H1 (cell line): ENCODE data around the gene SCYL1. TPM values are rescaled to one million over a fixed set of nuclear protein-coding genes. Genes with fewer than 3 reads are reported as not detected.
"Not testable (repeated sequence)": the region's sequence is repeated elsewhere in the genome, so short reads cannot be mapped to it uniquely, and the experiment has no call there.

Source experiments
- CTCF ChIA-PET: fragments of 300-600 bp; sonication (Branson Sonifier 250); formaldehyde crosslinking; loops from one replicate; lab custom pipeline; 2021; ENCODE audit not compliant: partially characterized antibody; lab: Charles Lee
- POLR2A ChIA-PET: fragments of 300-600 bp; sonication (Branson Sonifier 250); formaldehyde crosslinking; loops from one replicate; lab custom pipeline; 2021; ENCODE audit warnings: inconsistent platforms; ENCODE audit not compliant: partially characterized antibody; lab: Charles Lee
- DNase-seq, 2 experiments: peaks; one replicate each; pipeline versions ENCODE4 v3.0.0 to v3.0.0-alpha.2; 2010 to 2022; ENCODE audit warnings: low spot score in 2 of 2, low read depth in 1 of 2, mixed read lengths in 1 of 2
- FAIRE-seq: peaks from 2 replicates; lab custom pipeline; 2011; peaks lifted over from hg19 to GRCh38; lab: Jason Lieb, UNC
- H2AFZ ChIP-seq: 2 replicates; pipeline ENCODE4 v1.8.1; 2012; ENCODE audit warnings: low read length, inconsistent platforms
- H2AK5ac ChIP-seq: 2 replicates; pipeline ENCODE4 v1.6.1; 2013; ENCODE audit warnings: low read depth, low read length
- H2BK120ac ChIP-seq: replicated peaks from 2 replicates; pipeline ENCODE3; 2013; ENCODE audit warnings: low read depth, low read length, inconsistent platforms
- H2BK12ac ChIP-seq: 2 replicates; pipeline ENCODE4 v1.6.1; 2013; ENCODE audit warnings: low read depth, low read length
- H2BK15ac ChIP-seq: 2 replicates; pipeline ENCODE4 v1.6.1; 2013; ENCODE audit warnings: low read length
- H2BK20ac ChIP-seq: 2 replicates; pipeline ENCODE4 v1.6.1; 2013; ENCODE audit warnings: low read length
- H2BK5ac ChIP-seq: 2 replicates; pipeline ENCODE4 v1.6.1; 2013; ENCODE audit warnings: low read depth, low read length
- H3K14ac ChIP-seq: 2 replicates; pipeline ENCODE4 v1.6.1; 2013; ENCODE audit warnings: inconsistent platforms; ENCODE audit not compliant: insufficient read length
- H3K18ac ChIP-seq: 2 replicates; pipeline ENCODE4 v1.6.1; 2013; ENCODE audit warnings: low read length; ENCODE audit errors: extremely low read depth
- H3K23ac ChIP-seq: 2 replicates; pipeline ENCODE4 v1.6.1; 2013; ENCODE audit warnings: inconsistent platforms; ENCODE audit not compliant: insufficient read length
- H3K23me2 ChIP-seq: 2 replicates; pipeline ENCODE4 v1.6.1; 2013; ENCODE audit warnings: low read depth, low read length
- H3K27ac ChIP-seq: 2 replicates; pipeline ENCODE4 v1.6.1; 2011; ENCODE audit warnings: low read depth, low read length, inconsistent platforms
- H3K27me3 ChIP-seq, 4 experiments: replicated peaks in 1 of 4; 1 replicate in 1 of 4; 2 replicates in 3 of 4; pipeline versions ENCODE4 v1.6.1 to v1.8.1; 2011 to 2013; ENCODE audit warnings: low read length in 3 of 4, mild to moderate bottlenecking in 3 of 4, inconsistent platforms in 2 of 4, mixed read lengths in 2 of 4, moderate library complexity in 1 of 4; ENCODE audit not compliant: control insufficient read depth in 3 of 4, insufficient read depth in 3 of 4; ENCODE audit errors: extremely low read depth in 1 of 4
- H3K36me3 ChIP-seq, 4 experiments: 2 replicates each; pipeline versions ENCODE4 v1.6.1 to v1.8.1; 2011 to 2013; ENCODE audit warnings: mild to moderate bottlenecking in 4 of 4, low read length in 3 of 4, moderate library complexity in 2 of 4, control low read depth in 1 of 4, inconsistent platforms in 1 of 4; ENCODE audit not compliant: insufficient read depth in 4 of 4, control insufficient read depth in 2 of 4
- H3K4ac ChIP-seq: replicated peaks from 2 replicates; pipeline ENCODE3; 2013; ENCODE audit warnings: low read length, low read depth, mixed read lengths, inconsistent platforms; ENCODE audit not compliant: insufficient read length
- H3K4me1 ChIP-seq, 4 experiments: replicated peaks in 1 of 4; 1 replicate in 1 of 4; 2 replicates in 3 of 4; pipeline versions ENCODE4 v1.6.1 to v1.8.1; 2011 to 2013; ENCODE audit warnings: low read length in 3 of 4, inconsistent platforms in 2 of 4, mixed read lengths in 1 of 4; ENCODE audit not compliant: insufficient read depth in 4 of 4, control insufficient read depth in 3 of 4
- H3K4me2 ChIP-seq, 2 experiments: 2 replicates each; pipeline versions ENCODE4 v1.6.1 to v1.8.1; 2011 to 2013; ENCODE audit warnings: low read depth in 2 of 2, low read length in 2 of 2, control low read depth in 1 of 2, inconsistent platforms in 1 of 2, mild to moderate bottlenecking in 1 of 2; ENCODE audit not compliant: insufficient read depth in 1 of 2
- H3K4me3 ChIP-seq, 4 experiments: fragments of 200-600, 300-600 bp in 1 of 4; sonication (generic), shearing (Covaris generic), sonication (Bioruptor Twin) in 1 of 4; 2 replicates each; pipeline versions ENCODE4 v1.5.1 to v1.8.1; 2011 to 2016; ENCODE audit warnings: low read length in 4 of 4, low read depth in 3 of 4, control low read depth in 2 of 4, inconsistent platforms in 2 of 4, mild to moderate bottlenecking in 2 of 4, mixed read lengths in 1 of 4, moderate library complexity in 1 of 4; ENCODE audit not compliant: insufficient read depth in 2 of 4; ENCODE audit errors: extremely low read depth in 1 of 4
- H3K56ac ChIP-seq: replicated peaks from 2 replicates; pipeline ENCODE3; 2013; ENCODE audit warnings: low read depth, mild to moderate bottlenecking, mixed read lengths, low read length, inconsistent platforms; ENCODE audit not compliant: insufficient read length
- H3K79me1 ChIP-seq: 2 replicates; pipeline ENCODE4 v1.6.1; 2013; ENCODE audit warnings: low read depth, low read length, control low read depth
- H3K79me2 ChIP-seq, 2 experiments: 2 replicates each; pipeline versions ENCODE4 v1.6.1 to v1.8.1; 2012 to 2013; ENCODE audit warnings: low read length in 2 of 2, mild to moderate bottlenecking in 2 of 2, inconsistent platforms in 1 of 2; ENCODE audit not compliant: insufficient read depth in 2 of 2, control insufficient read depth in 1 of 2
- H3K9ac ChIP-seq, 4 experiments: replicated peaks in 1 of 4; 1 replicate in 1 of 4; 2 replicates in 3 of 4; pipeline versions ENCODE4 v1.6.1 to v1.8.1; 2011 to 2013; ENCODE audit warnings: low read depth in 3 of 4, low read length in 3 of 4, control low read depth in 2 of 4, mild to moderate bottlenecking in 2 of 4, moderate library complexity in 2 of 4, inconsistent platforms in 1 of 4; ENCODE audit errors: extremely low read depth in 1 of 4
- H3K9me3 ChIP-seq, 2 experiments: 2 replicates each; pipeline versions ENCODE4 v1.6.1 to v1.8.1; 2012 to 2013; ENCODE audit warnings: mild to moderate bottlenecking in 2 of 2, moderate library complexity in 2 of 2, control low read depth in 1 of 2, inconsistent platforms in 1 of 2, low read depth in 1 of 2, low read length in 1 of 2, mixed read lengths in 1 of 2; ENCODE audit not compliant: insufficient read depth in 2 of 2
- H4K20me1 ChIP-seq, 2 experiments: replicated peaks in 1 of 2; 2 replicates each; pipeline versions ENCODE3 to v1.8.1; 2011 to 2013; ENCODE audit warnings: inconsistent platforms in 2 of 2, low read length in 2 of 2, mild to moderate bottlenecking in 1 of 2; ENCODE audit not compliant: insufficient read depth in 2 of 2, control insufficient read depth in 1 of 2
- H4K5ac ChIP-seq: 2 replicates; pipeline ENCODE4 v1.6.1; 2013; ENCODE audit warnings: low read length, low read depth, mixed read lengths, inconsistent platforms; ENCODE audit not compliant: insufficient read length
- H4K8ac ChIP-seq: 2 replicates; pipeline ENCODE4 v1.8.0; 2013; ENCODE audit warnings: mild to moderate bottlenecking, moderate library complexity, low read length, inconsistent platforms; ENCODE audit not compliant: insufficient read depth; ENCODE audit errors: extremely low read depth
- H4K91ac ChIP-seq: replicated peaks from 2 replicates; pipeline ENCODE3; 2013; ENCODE audit warnings: low read length, mixed read lengths, inconsistent platforms; ENCODE audit not compliant: insufficient read length
- WGBS, 2 experiments: shearing (Covaris generic) in 1 of 2; methylation state at CpG; one replicate each; pipeline versions ENCODE4 v1.1.6 to v1.1.7; 2013 to 2015; ENCODE audit warnings: low lambda C conversion rate in 2 of 2, mixed read lengths in 2 of 2, inconsistent platforms in 1 of 2, low coverage in 1 of 2, missing lambda C conversion rate in 1 of 2; ENCODE audit not compliant: insufficient replicate concordance in 2 of 2, insufficient coverage in 1 of 2, insufficient read length in 1 of 2; ENCODE audit errors: extremely low coverage in 1 of 2, missing lambda C conversion rate in 1 of 2; 5-methylcytosine and 5-hydroxymethylcytosine counted together
- polyA plus RNA-seq, 7 experiments: library from polyadenylated mRNA; depleted of rRNA in 3 of 7; stranded (reverse) in 5 of 7; unstranded in 2 of 7; fragments of >200 nt in 5 of 7; fragments of 200-250 nt in 2 of 7; gene quantifications; 1 replicate in 5 of 7; 2 replicates in 1 of 7; 4 replicates in 1 of 7; pipeline versions ENCODE4 v1.2.1 to v1.2.3, GENCODE V29; 2011 to 2013; ENCODE audit warnings: missing spikeins in 2 of 7, mixed read lengths in 2 of 7
- total RNA-seq: library from RNA; stranded (reverse); fragmentation: NEBNext Ultra II Directional; extraction: Animal tissue kit (Norgen Biotek cat#: 25700); gene quantifications from 2 replicates; pipeline ENCODE4 v1.2.1, GENCODE V29; 2021

Gene SCYL1
- total and polyA plus RNA-seq, 2 of the 8 experiments (the other 6 are each of a cell fraction or from before 2014, with no cell fraction given): 59.8 to 77.7 TPM

DNA sequence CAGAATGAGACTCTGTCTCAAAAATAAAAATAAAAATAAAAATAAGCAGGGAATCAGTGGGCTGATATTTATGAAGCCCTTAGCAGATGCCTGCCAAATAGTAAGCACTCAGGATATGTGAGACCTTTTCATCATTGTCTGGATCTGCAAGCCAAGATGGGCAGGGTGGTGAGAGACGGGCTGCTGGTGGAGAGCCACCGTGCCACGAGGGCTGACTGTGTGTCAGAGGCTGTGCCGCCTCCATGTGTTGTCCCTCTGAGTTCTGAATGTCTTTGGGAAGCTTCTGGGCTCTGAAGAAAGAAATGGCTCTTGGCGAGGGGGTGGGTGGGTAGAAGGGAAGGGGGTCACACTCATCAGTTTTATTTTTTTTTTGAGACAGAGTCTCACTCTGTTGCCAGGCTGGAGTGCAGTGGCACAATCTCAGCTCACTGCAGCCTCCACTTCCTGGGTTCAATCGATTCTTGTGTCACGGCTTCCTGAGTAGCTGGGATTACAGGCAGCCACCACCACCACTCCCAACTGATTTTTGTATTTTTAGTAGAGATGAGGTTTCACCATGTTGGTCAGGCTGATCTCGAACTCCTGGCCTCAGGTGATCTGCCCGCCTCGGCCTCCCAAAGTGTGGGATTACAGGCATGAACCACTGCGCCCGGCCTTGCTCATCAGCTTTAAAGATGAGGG lies 40.1 kb downstream of the SCYL1 start:
- not testable (repeated sequence) for H2BK5ac ChIP-seq, H2AK5ac ChIP-seq, H3K79me1 ChIP-seq, H3K23me2 ChIP-seq, H3K56ac ChIP-seq, H3K4me2 ChIP-seq, H3K4ac ChIP-seq, H3K14ac ChIP-seq, H2BK20ac ChIP-seq, H3K27me3 ChIP-seq, H3K9me3 ChIP-seq, H3K79me2 ChIP-seq, H3K23ac ChIP-seq, H2AFZ ChIP-seq, DNase-seq, H4K20me1 ChIP-seq, H4K8ac ChIP-seq, H3K4me3 ChIP-seq, H4K5ac ChIP-seq, H2BK120ac ChIP-seq, H4K91ac ChIP-seq, H3K9ac ChIP-seq, H3K18ac ChIP-seq, H3K36me3 ChIP-seq, FAIRE-seq, H2BK15ac ChIP-seq, H2BK12ac ChIP-seq, H3K27ac ChIP-seq
- H3K4me1 ChIP-seq: peaks cover 0 to 19% (median 15%) of the 10 kb centered on the region in 4 experiments; a peak in 6 of 7 replicates
- WGBS, 2 experiments: 93% methylated on average over 12 of the region's 12 CpGs; no CpG with 5 or more reads in 1 of the 2 experiments
- POLR2A ChIA-PET: interaction anchor here (1.5 to 1.6 kb wide), 2 partner anchors 17 to 18 kb away, joined by 4 read pairs; no protein-coding TSS in a partner anchor
- CTCF ChIA-PET: interaction anchor here (0.6 to 16.3 kb wide), 6 partner anchors 11 to 59 kb away, joined by 3 to 284 read pairs (median 18); partner anchors contain the start of gene EHBP1L1
